B cell (primary cell): ENCODE measurements around the gene ADAMTSL5.

Experiments
- CTCF ChIP-seq: fragments of 200-600 bp; IDR thresholded peaks from one replicate; pipeline ENCODE4 v1.8.0; 2022; ENCODE audit warnings: antibody characterized with exemption, mild to moderate bottlenecking
- EZH2 ChIP-seq: IDR thresholded peaks from 2 replicates; pipeline ENCODE4 v1.6.1; 2012; ENCODE audit warnings: borderline replicate concordance, low read depth, mild to moderate bottlenecking, moderate library complexity, low read length; ENCODE audit not compliant: insufficient read depth, poor library complexity, severe bottlenecking

- TF ChIP-seq CTCF: no peak
- TF ChIP-seq EZH2: no peak
Measured at GRCh38 chr19:1533510-1534150, 20.8 kb upstream of the ADAMTSL5 start.
